ENCODE measurements around the gene CCL5.

CCL5 gene

DNA sequence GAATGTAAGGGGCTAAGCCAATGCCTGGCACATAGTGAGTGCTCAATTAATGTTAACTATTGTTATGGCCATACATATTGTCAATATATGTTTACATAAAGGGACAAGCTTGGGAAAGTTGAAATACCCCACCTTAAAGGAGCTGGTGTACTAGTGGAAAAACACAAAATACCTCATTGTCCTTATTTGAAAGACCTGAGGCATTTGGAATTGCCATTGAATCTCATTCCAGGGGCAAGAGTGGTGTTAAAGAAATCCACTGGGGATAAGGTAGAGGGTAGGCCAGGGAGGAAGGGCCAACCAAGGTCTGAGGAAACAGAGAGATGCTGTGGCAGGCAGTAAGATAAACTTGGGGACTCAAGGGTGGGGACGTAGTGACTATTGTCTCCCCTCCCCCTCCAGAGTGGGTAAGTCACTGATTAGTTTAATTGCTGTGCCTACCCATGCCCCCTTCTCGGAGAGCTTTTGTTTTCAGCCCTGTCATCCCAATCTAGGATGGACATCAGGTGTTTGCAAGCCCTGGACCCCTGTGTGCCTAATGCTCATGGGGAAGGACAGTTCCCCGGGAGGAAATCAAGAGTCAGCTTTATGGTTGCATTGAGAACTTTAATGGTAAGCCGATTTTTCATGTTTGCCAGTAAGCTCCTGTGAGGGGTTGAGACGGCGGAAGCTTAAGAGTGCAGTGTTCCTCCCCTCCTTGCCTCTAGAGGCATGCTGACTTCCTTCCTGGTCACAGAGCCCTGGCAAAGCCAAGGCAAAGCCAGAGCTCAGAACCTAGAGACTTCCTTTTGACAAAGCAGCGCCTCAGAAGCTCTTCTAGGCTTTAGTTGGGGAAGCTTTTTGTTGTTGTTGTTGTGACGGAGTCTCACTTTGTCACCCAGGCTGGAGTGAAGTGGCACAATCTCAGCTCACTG, 9.0 kb downstream of the CCL5 start:
- no peak for FAIRE-seq
- no peak for DNase-seq (ENCODE audit: insufficient read length, low spot score)

DNA sequence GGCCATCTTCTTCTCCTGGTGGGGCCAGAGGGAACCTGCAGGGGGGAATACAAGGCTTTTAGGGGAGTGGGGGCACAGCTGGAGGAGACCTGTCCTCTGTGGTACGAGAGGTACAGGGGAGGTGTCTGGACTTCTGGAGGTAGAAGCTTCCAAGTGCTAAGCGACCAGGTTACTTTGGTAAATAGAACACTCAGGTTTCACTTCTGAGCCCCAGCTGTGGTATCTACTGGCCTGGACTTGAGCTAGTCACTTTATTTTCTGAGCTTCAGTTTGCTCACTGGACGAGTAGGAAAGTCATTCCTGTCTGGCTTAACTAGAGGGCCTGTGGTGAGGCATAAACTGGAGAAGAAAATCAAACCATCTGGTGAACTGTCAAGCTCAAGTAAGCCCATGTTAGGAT, 11.4 kb downstream of the CCL5 start, which contains the start of gene HEATR9:
HEATR9 (minus strand) TSS at position 155 of the 400 bp plus-strand sequence; CDS start at position 6, 149 bp downstream.
- no peak for FAIRE-seq
- no peak for DNase-seq (ENCODE audit: insufficient read length, low spot score)

DNA sequence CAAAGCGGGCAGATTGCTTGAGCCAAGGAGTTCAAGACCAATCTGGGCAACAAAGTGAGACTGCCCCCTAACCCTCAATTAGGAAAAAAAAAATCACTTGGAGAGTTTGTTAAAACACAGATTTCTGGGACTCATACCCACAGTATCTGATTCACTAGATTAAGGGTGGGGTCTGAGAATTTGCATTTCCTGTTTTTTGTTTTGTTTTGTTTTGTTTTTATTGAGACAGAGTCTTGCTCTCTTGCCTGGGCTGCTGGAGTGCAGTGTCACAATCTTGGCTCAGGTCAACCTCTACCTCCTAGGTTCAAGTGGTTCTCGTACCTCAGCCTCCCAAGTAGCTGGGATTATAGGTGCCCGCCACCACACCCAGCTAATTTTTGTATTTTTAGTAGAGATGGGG, 12.6 kb downstream of the CCL5 start:
- DNase-seq (ENCODE audit: insufficient read length, low spot score) = no peak
- FAIRE-seq = no peak

DNA sequence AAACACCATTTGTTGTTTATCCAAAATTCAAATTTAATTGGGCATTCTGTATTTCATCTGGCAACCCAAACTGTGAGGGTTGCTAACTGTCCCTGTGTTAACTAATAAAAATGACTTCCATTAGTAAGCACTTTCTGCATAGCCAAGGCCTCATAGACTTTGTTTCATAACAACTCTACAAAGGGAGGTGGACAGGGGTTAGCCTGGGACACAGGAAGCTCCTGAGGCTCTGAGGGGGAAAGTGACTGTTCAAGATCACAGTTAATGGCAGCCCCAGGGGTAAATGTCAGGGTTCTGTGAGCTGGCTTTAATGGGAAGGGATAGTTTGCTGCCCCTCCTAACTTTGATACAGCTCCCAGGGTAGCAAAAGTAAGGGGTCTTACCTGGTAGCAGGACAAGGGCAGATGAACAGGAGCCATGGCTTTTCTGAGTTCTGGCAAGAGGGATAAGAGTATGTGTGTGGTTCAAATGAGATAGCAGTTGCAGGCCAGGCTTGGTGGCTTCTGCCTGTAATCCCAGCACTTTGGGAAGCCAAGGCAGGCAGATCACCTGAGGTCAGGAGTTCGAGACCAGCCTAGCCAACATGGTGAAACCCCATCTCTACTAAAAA, 13.7 kb downstream of the CCL5 start:
- DNase-seq (ENCODE audit: insufficient read length, low spot score) = no peak
- FAIRE-seq = no peak

DNA sequence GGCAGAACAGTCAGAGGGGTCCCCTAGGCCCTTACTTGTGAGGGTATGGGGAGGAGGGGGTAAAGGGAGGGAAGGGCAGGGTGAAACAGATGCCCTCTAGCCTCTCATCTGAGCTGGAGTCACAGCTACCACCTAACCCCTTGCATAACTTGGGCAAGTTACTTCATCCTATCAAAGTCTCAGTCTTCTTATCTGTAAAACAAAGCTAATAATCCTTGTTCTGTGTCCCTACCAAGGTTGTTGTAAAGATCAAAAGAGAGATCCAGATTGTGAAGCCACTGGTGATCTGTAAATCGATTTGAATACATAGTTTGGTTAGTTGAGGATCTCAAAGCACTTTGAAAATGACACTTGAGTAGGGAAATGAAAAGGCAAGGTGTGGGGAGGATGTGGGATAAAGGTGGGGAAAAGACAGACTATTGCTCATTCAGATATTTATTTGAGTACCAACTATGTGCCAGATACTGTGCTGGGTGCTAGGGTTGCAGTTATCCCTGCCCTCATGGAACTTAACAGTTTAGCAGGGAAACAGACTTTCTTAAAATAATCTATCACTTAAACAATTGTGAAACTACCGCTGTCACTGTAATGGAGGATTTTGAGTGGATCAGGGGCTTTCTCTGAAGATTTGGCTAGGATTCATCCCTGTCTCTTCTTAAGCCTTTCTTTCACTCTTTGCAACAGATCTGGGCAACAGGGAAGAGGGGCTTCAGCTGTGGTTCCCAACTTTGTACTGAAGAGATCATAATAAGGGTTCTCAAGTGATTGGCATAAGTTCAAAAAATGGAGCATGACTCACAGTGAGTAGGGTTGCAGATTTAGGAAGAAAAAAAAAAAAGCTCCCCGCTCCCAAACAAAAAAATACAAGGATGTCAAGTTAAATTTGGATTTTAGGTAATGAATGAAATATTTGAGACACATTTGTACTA, 14.5 kb downstream of the CCL5 start:
- DNase-seq (ENCODE audit: insufficient read length, low spot score) (no peak), FAIRE-seq (no peak)

DNA sequence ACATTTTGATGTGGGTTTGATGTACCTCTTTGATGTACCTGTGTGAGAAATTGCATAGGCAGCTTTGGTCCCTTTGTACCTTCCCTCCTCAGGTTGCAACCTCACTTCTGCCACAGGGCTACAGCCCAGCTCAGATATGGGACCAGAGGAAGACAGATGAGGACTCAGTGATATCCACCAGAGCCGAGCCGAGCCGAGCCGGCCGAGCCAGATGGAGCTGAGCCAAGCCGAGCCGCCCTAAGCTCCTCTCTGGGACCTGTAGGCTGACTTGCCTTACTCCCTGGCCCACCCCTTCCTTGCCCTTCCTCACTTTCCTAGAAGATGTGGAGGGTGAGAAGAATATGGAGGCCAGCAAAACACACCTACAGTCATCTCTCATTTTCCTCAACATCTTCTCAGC, 15.3 kb downstream of the CCL5 start:
- no peak for DNase-seq (ENCODE audit: insufficient read length, low spot score)
- no peak for FAIRE-seq

DNA sequence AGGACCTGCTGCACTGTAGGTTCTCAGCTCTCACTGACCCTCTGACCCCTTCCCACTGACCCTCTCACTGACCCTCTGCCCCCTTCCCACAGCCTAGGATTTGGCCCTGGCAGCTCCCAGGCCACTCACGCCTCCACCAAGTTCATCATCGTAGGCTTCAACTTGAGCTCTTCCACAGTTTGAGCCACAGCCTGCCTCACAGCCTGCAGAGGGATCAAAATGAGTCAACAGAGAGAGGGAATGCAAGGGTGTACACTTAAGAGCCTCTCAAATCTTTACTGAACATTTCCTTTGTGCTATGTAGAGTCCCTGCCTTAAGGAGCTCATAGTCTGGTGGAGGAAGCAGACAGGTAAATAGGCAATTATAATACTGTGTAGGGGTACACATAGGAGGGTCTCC, 23.6 kb downstream of the CCL5 start:
- FAIRE-seq (no peak), DNase-seq (ENCODE audit: insufficient read length, low spot score) (no peak)

DNA sequence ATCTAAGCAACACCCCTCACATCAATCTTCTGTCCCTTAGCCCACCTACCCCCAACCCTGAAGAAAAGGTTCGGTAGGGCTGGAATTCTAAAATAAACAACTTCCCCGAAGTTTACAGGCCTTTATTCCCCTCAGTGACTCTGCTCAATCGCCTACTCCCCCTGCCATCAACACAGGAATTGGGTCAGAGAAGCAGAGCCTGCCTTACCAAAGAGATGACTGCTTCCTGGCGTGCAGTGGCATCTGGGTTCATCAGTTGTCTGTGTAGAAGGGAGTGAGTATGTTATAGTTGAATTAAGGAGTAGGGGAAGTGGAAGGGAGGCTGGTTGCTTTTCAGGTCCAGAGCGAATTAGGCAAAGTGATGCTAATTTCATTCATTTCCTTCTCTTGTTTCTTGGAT, 24.2 kb downstream of the CCL5 start:
- DNase-seq (ENCODE audit: insufficient read length, low spot score) (no peak), FAIRE-seq (no peak)

DNA sequence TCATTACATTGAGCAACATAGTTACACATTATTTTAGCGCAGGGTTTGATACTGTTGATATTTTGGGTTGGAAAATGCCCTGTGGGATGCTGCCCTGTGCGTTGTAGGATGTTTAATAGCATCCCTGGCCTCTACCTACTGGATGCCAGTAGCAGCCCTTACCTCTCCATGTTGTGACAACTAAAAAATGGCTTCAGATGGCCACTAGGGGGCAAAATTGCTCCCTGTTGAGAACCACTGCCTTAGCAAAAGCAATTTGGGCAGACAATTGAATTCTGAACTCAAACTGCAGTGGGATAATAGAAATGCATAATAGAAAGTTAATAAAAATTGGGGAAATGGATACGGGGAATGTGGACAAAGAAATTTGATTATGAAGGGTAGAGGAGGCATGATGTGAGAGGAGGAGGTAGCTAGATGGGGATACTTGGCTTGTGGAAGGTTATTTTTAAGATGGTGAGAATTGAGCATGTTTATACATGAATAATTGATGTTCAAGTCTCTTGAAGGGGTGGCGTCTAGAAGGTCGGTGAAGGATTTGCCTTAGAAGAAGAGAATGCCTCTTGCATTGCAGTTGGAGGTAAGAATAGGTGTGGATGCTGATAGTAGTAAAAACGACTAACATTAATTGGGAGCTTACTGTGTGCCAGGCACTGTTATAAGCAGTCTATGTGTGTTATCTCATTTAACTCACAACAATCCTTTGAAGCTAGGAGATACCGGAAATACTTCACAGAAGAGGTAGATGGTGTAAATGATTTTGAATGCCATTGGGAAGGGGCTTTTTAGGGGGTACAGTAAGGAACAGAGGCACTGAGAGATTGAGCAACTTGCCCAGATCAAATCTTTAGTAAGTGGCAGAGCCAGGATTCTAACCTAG, 30.5 kb downstream of the CCL5 start:
- FAIRE-seq = no peak
- peak; percentile 58 for DNase-seq (ENCODE audit: insufficient read length, low spot score)

DNA sequence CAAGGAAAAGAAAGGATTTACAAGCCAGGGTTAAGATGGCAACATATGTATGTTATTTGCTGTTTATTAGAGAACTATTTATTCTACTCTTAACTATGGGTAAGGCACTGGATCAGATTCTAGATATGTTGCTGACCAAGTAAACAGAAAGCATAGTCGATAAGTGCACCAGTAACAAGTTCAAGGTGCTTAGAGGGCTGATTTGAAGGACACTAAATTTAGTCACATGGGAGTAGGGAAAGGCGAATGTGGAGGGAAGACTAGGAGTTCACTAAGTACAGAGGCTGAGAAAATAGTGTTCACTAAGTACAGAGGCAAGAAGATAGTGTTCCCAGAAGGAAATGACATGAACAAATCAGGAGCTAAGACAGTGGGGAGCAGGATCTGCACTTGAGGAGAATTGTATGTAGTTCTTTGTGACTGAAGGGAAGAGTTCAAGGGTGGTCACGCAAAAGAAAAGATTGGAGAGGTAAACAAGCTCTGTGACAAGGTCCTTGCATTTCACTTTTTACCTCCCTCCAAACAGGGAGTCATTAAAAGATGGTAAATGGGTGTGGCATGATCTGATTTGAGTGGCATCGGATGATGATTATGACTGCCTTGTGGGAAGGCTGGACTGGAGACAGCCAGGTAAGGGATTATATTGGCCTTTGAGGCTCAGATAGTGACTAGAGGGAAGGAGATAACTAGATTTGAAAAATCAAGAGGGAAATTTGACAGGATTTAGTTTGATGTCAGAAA, 32.4 kb downstream of the CCL5 start:
- FAIRE-seq = no peak
- DNase-seq (ENCODE audit: insufficient read length, low spot score) = no peak

DNA sequence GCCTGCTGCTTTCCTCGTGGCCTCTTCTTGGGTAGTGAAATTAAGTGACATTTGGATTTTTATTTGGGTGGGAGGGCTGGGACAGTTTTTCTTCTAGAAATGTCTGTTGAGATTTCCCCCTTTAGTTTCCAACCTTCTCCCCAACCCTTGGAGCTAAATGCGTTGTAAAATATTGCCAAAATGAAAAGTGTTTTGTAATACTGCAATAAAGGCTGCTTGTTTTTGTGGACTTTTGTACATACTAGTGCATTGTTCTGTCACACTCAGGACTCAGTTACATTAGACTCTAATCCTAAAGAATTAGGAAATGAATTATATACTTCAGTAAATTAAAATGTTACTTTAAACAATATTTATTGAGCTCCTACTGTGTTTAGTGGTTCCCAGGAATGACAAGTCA, 33.2 kb downstream of the CCL5 start:
- no peak for FAIRE-seq
- no peak for DNase-seq (ENCODE audit: insufficient read length, low spot score)

DNA sequence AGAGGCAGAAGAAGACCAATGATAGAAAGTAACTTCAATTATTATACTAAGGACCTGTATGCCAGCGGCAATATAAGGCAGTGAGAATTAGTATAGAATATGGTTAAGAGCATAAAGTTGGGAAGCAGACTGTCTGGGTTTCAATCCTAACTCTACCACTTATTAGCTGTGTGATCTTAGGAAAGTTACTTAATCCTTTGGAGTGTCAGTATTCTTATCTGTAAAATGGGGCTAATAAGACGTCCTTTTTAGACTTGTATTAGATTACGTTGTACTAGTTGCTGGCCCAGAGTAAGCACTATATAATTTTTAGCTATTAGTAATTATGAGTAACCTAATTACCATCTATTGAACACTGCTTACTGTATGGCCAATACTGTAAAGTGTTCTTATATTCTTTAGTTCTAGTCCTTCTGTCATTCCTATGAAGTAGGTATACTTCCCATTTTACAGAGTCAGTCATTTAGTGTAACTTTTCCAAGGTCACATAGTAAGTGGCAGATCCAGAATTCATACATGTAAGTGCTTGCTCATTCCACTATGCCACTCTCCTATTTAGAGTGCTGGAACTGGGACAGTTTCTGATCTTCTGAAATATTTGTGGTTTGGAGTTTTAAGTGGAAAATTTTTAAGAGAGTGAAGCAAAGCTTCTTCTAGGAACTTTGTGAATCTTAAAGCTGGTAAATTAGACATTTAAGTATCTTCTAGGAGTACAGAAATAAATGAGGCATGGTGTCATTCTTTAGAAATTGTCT, 33.9 kb downstream of the CCL5 start:
- no peak for FAIRE-seq
- no peak for DNase-seq (ENCODE audit: insufficient read length, low spot score)

DNA sequence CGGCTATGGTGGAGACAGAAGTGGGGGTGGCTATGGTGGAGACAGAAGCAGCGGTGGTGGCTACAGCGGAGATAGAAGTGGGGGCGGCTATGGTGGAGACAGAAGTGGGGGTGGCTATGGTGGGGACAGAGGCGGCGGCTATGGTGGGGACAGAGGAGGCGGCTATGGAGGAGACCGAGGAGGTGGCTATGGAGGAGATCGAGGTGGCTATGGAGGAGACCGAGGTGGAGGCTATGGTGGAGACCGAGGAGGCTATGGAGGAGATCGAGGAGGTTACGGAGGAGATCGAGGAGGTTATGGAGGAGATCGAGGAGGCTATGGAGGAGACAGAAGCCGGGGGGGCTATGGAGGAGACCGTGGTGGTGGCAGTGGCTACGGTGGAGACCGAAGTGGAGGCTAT, 35.6 kb downstream of the CCL5 start:
- FAIRE-seq (no peak), DNase-seq (ENCODE audit: insufficient read length, low spot score) (no peak)

DNA sequence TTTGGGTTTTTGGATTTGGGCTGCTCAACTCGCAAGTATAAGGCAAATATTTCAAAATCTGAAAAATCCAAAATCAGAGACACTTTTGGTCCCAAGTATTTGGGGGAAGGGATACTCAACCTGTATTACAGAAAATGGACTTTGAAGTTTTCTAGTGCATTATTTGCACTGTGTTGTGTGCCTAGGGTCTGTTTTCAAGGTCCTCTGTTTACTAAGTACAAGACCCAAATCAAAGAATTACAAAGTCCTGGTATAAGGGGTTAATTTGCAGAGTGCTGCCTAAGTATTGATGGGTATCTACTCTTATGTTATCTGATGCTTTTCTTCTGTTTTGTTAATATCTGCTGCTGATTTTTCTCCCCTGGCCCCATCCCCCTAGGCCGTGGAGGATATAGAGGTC, 36.5 kb downstream of the CCL5 start:
- FAIRE-seq (no peak), DNase-seq (ENCODE audit: insufficient read length, low spot score) (no peak)

DNA sequence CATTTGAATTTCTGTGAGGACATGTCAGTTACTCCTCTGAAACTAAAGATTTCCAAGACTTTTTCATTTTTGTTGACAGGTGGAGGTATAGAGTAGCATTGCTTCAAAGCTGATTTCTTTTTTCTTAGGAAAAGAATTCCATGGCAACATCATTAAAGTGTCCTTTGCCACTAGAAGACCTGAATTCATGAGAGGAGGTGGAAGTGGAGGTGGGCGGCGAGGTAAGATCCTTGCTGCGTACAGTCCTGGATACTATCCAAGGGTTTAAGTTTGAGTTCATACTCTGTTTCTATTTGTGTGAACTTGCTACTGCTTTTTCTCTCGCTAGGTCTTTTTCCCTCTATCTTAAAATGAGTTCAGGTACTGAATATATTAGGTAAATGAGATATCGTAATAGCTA, 37.9 kb downstream of the CCL5 start:
- DNase-seq (ENCODE audit: insufficient read length, low spot score) (no peak), FAIRE-seq (no peak)

DNA sequence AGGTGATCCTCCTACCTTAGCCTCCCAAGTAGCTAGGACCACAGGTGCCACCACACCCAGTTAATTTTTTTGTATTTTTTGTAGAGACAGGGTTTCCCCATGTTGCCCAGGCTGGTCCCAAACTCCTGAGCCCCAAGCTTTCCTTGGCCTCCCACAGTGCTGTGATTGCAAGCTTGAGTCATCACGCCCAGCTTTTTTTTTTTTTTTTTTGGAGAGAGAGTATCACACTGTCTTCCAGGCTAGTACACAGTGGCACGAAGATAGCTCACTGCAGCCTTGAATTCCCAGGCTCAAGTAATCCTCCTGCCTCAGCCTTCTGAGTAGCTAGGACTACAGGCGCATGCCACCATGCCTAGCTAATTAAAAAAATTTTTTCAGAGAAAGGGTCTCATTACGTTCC, 38.7 kb downstream of the CCL5 start:
- DNase-seq (ENCODE audit: insufficient read length, low spot score) (no peak), FAIRE-seq (no peak)

DNA sequence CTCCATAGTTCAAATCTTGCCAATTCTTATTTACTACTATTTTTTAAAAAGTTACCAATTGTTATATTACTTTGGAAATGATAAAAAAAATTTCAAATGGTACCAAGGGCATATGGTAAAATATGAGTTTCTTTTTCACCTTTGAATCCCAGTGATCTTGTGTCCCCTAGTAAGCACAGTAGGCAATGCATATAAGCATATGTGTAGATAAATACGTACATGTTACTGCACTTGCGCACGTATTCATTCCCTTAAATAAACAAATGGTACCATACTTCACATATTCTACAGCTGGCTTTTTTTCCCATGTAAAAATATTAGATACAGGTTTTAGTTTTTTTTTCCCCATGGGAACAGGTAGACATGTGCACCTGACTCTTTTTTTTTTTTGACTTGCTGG, 39.1 kb downstream of the CCL5 start:
- FAIRE-seq (no peak), DNase-seq (ENCODE audit: insufficient read length, low spot score) (no peak)

DNA sequence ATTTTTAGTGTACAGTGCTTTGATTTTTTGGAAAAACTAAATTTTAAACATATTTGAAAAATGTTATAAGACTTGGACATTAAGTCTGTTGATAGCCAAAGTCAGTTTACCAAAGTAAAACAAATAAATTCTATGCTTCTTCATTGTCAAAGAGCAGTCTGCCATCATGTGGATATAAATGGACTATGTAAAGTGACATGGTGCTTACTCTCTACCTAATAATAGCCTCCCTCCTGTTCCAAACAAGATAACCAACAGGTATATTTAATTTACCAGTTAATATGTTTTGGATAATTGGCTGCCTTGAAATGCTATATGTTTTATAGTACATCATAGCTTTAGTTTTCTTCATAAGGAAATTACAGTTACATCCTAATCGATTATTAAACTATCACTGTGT, 55.0 kb downstream of the CCL5 start:
- FAIRE-seq = no peak
- no peak for DNase-seq (ENCODE audit: insufficient read length, low spot score)

Measured in GM19239 (cell line).